Erythroblast (primary cell): ENCODE measurements around the gene USP33.
"Not testable (repeated sequence)": the region's sequence is repeated elsewhere in the genome, so short reads cannot be mapped to it uniquely, and the experiment has no call there.

ENCODE experiments used
- DNase-seq, 2 experiments: peaks; one replicate each; lab custom pipeline; 2025; lab: John Stamatoyannopoulos, UW
- GATA1 ChIP-seq: IDR thresholded peaks from 2 replicates; pipeline ENCODE4 v1.6.1; 2011; ENCODE audit warnings: low read depth, mild to moderate bottlenecking, control low read depth, low read length, moderate library complexity
- POLR2A ChIP-seq: IDR thresholded peaks from 2 replicates; pipeline ENCODE4 v1.6.1; 2011; ENCODE audit warnings: mild to moderate bottlenecking, low read length

USP33 gene

DNA sequence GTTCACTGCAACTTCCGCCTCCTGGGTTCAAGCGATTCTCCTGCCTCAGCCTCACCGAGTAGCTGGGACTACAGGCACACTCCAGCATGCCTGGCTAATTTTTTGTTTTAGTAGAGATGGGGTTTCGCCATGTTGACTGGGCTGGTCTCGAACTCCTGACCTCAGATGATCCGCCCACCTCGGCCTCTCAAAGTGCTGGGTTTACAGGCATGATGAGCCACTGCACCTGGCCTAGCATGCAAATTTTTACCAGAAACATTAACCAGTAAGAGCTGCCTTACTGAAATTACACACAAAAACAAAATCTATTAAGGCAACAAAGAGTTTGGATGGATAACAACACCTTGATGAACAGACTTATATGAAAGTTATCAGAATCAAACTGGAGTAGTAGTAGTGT, 89.3 kb downstream of the USP33 start:
- TF ChIP-seq GATA1 (no peak), POLR2A (no peak)
- DNase-seq: no peak

DNA sequence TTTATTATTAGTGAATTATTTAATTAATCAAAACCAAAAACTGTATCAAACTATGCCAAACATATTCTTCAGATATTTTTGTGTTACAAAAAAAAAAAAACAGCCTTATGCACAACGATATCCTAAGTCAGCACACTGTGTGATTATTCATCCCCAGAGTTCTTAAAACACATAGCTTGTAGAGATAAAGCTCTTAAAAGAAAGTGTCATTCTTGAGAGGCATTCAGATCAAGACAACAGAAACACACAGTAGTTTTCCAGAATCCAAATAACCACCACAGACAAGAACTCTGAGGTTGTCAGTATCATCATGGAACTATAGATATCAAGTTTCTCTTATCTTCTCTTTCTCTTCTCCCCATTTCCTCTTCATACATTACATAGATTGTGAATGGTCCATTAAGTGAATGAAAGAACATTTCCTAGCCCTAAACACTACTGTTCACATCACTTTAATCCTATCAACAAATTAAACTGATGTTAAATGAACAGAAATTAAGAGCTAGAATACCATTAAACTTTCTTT, 90.7 kb downstream of the USP33 start:
- TF ChIP-seq GATA1: no peak
- no peak for TF ChIP-seq POLR2A
- DNase-seq: peak; percentile 15 to 47

DNA sequence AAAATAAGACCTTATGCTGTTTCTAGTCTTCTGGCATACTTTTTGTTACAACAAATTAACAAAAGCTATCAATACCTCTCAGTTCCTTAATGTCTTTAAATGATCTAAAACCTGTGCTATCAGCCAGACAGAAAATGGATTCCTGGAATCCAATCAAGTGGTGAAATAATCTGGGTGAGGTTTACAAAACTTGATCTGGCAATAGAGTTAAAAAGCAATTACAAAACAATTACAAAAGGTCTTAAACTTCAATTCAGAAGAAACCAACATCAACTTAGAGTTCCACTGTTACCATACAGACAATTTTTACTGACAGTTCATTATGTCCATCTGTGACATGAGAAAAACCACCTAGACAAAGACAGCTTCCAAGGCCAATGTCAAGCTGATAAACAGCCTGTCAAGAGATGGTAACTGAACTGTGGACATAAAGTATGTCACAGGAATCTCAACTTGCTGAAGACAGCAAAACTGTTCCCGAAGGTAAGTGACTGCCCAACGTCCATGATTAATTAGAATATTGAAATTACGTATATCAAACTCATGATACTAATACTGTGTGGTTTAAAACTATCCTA, 94.6 kb downstream of the USP33 start:
- TF ChIP-seq GATA1 (no peak), POLR2A (no peak)
- DNase-seq: no peak

DNA sequence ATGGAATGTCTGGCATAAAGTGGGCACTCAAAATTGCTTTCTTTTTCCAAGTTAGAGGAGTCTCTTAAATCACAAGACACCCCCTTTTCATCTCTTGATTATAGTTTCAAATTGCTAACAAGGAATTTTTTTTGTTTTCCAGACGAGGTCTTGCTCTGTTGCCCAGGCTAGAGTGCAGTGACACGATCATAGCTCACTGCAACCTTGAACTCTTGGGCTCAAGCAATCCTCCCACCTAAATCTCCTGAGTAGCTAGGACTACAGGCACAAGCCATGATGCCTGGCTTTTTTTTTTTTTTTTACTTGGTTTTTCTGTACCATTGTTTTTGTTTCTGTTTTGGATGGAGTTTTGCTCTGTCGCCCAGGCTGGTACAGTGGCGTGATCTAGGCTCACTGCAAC, 98.0 kb downstream of the USP33 start:
- TF ChIP-seq POLR2A: no peak
- TF ChIP-seq GATA1: no peak
- DNase-seq: no peak

DNA sequence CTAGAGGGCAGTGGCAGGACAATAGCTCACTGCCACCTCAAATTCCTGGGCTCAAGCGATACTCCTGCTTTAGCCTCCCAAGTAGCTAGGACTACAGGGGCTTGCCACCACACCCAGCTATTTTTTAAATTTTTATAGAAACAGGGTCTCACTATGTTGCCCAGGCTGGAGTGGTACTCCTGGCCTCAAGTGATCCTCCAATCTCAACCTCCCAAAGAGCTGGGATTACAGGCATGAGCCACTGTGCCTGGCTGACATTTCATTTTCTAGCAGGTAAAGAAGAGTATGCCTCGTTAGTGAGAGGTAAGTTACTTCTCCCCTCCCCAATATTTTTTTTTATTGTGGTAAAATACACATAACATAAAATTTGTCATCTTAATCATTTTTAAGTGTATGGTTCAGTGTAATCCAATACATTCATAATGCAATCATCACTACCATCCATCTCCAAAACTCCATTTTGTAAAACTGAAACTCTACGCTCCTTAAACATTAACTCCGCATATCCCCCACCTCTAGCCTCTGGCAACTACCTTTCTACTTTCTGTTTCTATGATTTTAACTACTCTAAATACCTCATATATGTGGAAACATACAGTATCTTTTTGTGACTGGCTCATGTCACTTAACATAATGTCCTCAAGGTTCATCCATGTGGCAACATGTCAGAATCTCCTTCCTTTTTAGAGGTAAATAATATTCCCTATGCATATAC, 99.6 kb downstream of the USP33 start:
- TF ChIP-seq GATA1: no peak
- no peak for TF ChIP-seq POLR2A
- no peak for DNase-seq

DNA sequence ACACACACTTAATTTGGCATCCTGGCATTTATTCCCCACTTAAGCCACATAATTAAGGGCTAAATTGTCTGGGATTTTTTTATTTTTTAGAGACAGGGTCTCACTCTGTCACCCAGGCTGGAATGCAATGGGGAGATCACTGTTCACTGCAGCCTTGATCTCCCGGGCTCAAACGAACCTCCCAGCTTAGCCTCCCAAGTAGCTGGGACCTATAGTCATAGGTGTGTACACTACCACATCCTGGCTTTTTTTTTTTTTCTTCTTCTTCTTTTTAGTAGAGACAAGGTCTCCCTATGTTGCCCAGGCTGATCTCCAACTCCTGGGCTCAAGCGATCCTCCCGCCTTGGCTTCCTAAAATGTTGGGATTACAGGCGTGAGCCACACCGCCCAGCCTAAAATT, 101.4 kb downstream of the USP33 start:
- TF ChIP-seq POLR2A: no peak
- no peak for TF ChIP-seq GATA1
- no peak for DNase-seq

DNA sequence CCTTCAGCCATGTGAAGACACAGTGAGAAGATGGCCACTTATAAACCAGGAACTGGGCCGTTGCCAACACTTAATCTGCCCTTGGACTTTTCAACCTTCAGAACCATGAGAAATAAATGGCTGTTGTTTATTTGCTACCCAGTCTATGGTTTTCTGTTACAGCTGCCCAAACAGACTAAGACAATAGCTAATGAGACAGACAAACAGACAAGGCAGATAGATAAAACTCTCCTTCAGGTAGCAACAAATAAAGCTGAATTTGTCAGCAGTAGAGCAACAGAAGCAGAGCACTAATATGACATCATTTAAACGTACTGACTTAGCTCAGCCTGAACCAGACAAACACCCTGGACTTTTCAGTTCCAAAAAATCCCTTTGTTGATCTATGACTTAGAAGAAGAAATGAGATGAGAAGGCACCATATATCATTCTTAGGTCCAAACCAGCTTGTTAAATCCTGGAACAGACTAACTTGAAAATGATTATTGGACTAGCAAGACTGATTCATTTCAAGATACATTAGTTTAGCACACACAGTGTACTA, 104.1 kb downstream of the USP33 start:
- DNase-seq: no peak
- no peak for TF ChIP-seq POLR2A

DNA sequence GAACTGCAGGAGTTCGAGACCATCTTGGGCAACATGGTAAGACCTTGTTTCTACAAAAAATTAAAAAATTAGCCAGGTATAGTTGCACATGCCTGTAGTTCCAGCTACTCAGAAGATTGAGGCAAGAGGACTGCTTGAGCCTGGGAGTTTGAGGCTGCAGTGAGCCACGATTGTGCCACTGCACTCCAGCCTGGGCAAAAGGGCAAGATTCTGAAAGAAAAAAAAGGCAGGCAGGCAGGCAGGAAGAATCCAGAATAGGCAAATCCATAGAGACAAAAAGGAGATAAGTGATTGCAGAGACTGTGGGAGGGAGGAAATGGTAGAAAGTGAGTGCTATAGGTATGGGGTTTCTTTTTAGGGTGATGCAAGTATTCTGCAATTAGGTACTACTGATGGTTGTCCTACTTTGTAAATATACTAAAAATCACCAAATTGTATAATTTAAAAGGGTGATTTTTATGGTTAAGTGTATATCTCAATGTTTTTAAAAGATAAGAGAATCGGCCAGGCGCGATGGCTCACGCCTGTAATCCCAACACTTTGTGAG, 106.6 kb downstream of the USP33 start:
- TF ChIP-seq POLR2A (no peak), GATA1 (no peak)
- no peak for DNase-seq

DNA sequence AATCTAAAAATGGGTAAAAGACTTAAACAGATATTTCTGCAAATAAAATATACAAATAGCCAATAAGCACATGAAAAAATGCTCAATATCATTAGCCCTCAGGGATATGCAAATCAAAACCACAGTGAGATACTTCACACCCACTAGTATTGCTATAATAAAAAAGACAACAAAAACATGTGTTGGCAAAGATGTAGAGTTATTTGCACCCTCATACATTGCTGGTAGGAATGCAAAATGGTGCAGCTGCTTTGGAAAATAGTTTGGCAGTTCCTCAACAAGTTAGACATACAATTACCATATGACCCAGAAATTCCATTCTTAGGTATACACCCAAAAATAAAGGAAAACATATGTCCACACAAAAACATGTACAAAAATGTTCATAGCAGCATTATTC, 107.4 kb downstream of the USP33 start:
- TF ChIP-seq GATA1: no peak
- TF ChIP-seq POLR2A: no peak
- DNase-seq: no peak

DNA sequence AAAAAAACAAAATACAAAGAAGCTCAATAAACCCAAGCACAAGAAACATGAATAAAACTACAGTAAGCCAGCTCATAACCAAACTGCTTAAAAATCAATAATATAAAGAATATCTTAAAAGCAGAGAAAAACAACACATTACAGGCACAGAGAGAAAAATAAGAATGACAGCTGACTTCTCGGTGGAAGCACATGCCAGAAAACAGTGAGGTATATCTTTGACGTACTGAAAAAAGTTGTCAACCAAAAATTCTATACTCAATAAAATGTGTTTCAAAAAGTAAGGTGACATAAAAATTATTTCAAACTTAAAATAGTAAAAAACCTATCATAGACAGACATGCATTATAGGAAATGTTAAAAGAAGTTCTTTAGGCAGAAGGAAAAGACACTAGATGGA, 110.5 kb downstream of the USP33 start:
- no peak for DNase-seq
- no peak for TF ChIP-seq GATA1
- no peak for TF ChIP-seq POLR2A

DNA sequence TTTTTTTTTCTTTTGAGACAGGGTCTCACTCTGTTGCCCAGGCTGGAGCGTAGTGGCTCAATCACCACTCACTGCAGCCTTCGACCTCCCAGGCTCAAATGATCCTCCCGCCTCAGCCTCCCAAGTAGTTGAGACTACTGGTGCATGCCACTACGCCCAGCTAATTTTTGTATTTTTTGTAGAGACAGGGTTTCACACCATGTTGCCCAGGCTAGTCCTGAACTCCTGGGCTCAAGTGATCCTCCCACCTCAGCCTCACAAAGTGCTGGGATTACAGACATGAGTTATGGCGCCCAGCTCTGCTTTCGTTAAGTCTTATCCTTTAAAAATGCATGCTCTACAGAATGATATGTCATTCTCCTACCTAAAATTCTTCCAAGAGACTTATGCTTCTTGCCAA, 113.4 kb downstream of the USP33 start:
- DNase-seq: not testable (repeated sequence)
